Glutamatergic neuron (in vitro differentiated cells): ENCODE data around the gene PDE10A. TPM values are rescaled to one million over a fixed set of nuclear protein-coding genes. Genes with fewer than 3 reads are reported as not detected.

ENCODE experiments used
- DNase-seq: peaks from one replicate; pipeline ENCODE4 v3.0.0; 2022
- H3K27ac Mint-ChIP-seq: one replicate; pipeline ENCODE4 v1.8.0; 2020; ENCODE audit warnings: mild to moderate bottlenecking, mixed read lengths, inconsistent platforms; ENCODE audit not compliant: unreplicated experiment
- H3K27me3 Mint-ChIP-seq: one replicate; pipeline ENCODE4 v1.8.0; 2020; ENCODE audit warnings: mild to moderate bottlenecking, moderate library complexity, mixed read lengths, inconsistent platforms; ENCODE audit not compliant: unreplicated experiment
- H3K36me3 Mint-ChIP-seq: one replicate; pipeline ENCODE4 v1.8.0; 2020; ENCODE audit warnings: mild to moderate bottlenecking, mixed read lengths, inconsistent platforms; ENCODE audit not compliant: unreplicated experiment
- H3K4me1 Mint-ChIP-seq: one replicate; pipeline ENCODE4 v1.8.0; 2020; ENCODE audit warnings: mild to moderate bottlenecking, low read depth, mixed read lengths, inconsistent platforms; ENCODE audit not compliant: unreplicated experiment
- H3K4me3 Mint-ChIP-seq: one replicate; pipeline ENCODE4 v1.8.0; 2020; ENCODE audit warnings: mild to moderate bottlenecking, mixed read lengths, inconsistent platforms; ENCODE audit not compliant: unreplicated experiment
- H3K9me3 Mint-ChIP-seq: one replicate; pipeline ENCODE4 v1.8.0; 2020; ENCODE audit warnings: mild to moderate bottlenecking, moderate library complexity, mixed read lengths, inconsistent platforms; ENCODE audit not compliant: unreplicated experiment
- total RNA-seq: library from RNA; stranded (reverse); fragmentation: NEBNext Ultra II Directional; extraction: Animal tissue kit (Norgen Biotek cat#: 25700); gene quantifications from one replicate; pipeline ENCODE4 v1.2.1, GENCODE V29; 2021; ENCODE audit not compliant: unreplicated experiment
- TF ChIP-seq, protein P1 (sequence below): fragments of 200-600 bp; sonication (generic); IDR thresholded peaks from one replicate; pipeline ENCODE4 v1.5.0; 2021; ENCODE audit not compliant: partially characterized antibody, unreplicated experiment

The PDE10A gene
- total RNA-seq, 1 donor from 2014 or later: 24.5 TPM

DNA sequence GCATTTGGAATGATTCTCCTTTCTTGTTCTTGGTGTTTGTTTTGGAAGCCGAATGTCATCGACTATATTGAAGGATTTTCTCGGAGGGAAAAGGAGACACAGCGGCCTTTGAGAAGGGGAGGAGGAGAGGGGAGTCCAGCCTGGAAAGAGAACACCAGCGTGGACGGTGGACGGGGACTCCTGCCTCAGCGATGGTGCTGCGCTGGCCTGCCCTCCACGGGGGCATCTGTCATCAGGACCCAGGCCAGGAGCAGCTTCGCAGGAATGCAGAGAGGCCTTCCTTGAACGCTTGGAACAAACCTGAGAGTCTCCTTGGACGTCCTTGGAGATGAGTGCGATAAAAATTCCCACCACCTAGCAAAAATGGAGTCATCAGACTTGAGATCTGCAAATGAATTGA lies 345.3 kb downstream of the PDE10A start:
- Mint-ChIP-seq H3K4me3 (no peak overlapping the region), H3K36me3 (peaks cover 8% of the 10 kb centered on the region), H3K9me3 (peaks cover 5% of the 10 kb centered on the region), H3K27ac (no peak overlapping the region), H3K27me3 (peaks cover under 1% of the 10 kb centered on the region), H3K4me1 (no peaks in the 10 kb centered on the region)
- TF ChIP-seq, protein P1, sequence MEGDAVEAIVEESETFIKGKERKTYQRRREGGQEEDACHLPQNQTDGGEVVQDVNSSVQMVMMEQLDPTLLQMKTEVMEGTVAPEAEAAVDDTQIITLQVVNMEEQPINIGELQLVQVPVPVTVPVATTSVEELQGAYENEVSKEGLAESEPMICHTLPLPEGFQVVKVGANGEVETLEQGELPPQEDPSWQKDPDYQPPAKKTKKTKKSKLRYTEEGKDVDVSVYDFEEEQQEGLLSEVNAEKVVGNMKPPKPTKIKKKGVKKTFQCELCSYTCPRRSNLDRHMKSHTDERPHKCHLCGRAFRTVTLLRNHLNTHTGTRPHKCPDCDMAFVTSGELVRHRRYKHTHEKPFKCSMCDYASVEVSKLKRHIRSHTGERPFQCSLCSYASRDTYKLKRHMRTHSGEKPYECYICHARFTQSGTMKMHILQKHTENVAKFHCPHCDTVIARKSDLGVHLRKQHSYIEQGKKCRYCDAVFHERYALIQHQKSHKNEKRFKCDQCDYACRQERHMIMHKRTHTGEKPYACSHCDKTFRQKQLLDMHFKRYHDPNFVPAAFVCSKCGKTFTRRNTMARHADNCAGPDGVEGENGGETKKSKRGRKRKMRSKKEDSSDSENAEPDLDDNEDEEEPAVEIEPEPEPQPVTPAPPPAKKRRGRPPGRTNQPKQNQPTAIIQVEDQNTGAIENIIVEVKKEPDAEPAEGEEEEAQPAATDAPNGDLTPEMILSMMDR: no peak
- no peak for DNase-seq

DNA sequence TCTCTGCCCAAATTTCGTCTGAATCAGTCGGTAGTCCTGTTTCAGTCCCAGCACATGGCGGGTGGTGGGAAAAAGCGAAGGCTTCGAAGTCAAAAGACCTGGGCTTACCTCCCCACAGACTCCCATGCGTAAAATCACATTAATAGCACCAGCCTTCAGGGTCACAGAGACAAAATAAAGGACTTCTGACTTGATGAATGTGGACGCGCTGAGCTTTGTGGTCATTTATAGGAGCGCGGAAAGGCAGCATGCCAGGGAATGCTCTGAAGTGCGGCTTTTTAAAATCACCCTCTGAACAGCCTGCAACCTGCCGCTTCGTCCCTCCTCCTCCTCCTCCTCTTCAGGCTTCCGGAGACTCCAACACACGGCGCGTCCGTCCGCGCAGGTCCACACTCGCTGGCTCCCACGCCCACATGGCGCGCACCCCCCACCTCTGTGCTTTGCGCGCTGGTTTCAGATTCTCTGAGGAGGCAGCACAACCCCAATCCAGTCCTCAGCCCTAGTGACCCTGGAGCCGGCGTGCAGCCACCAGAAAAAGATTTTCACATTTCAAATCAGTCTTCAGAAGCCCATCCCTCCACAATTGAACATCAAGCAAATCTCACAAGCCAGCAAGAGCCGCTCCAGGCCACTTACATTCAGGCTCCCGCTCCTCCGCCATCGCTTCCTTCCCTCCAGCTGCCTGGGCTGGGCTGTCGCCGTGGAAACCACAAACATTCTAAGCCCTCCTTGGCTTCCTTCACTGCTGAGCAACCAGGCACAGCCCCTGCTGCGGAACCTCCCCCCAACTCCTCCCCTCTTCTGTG lies 353.9 kb downstream of the PDE10A start, which contains the start of gene C6orf118:
C6orf118 (minus strand) TSS at position 680 of the 806 bp plus-strand sequence; CDS start at position 661, 19 bp downstream.
- peak within 1 kb of the TSS; percentile 89 for H3K4me3 Mint-ChIP-seq
- TF ChIP-seq, protein P1: no peak
- peak within 1 kb of the TSS; percentile 7 for H3K27ac Mint-ChIP-seq
- DNase-seq: peak; percentile 83
- no peaks in the 10 kb centered on the region for H3K27me3 Mint-ChIP-seq
- H3K36me3 Mint-ChIP-seq: no peaks in the 10 kb centered on the region
- peaks cover 6% of the 10 kb centered on the region for H3K4me1 Mint-ChIP-seq
- H3K9me3 Mint-ChIP-seq: peaks cover 3% of the 10 kb centered on the region

DNA sequence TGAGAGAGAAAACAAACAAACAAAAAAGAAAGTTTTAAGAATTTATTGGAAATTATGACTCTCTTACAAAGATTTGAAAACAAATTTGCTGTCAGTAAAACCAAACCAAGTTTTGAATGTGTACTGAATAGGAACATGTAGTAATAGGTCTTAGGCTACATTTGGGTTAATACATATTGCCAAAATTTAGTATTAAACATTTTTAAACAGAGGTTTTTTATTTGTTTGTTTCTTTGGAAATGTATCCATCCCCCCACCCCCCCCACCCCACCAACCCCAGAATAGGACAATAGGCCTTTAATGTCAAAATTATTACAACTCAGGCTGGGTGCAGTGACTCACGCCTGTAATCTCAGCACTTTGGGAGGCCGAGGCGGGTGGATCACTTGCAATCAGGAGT lies 356.1 kb downstream of the PDE10A start:
- Mint-ChIP-seq H3K9me3 (peaks cover 5% of the 10 kb centered on the region), H3K27me3 (no peaks in the 10 kb centered on the region), H3K36me3 (no peaks in the 10 kb centered on the region), H3K4me1 (peaks cover 6% of the 10 kb centered on the region), H3K27ac (no peak overlapping the region), H3K4me3 (no peak overlapping the region)
- TF ChIP-seq, protein P1: no peak
- no peak for DNase-seq

DNA sequence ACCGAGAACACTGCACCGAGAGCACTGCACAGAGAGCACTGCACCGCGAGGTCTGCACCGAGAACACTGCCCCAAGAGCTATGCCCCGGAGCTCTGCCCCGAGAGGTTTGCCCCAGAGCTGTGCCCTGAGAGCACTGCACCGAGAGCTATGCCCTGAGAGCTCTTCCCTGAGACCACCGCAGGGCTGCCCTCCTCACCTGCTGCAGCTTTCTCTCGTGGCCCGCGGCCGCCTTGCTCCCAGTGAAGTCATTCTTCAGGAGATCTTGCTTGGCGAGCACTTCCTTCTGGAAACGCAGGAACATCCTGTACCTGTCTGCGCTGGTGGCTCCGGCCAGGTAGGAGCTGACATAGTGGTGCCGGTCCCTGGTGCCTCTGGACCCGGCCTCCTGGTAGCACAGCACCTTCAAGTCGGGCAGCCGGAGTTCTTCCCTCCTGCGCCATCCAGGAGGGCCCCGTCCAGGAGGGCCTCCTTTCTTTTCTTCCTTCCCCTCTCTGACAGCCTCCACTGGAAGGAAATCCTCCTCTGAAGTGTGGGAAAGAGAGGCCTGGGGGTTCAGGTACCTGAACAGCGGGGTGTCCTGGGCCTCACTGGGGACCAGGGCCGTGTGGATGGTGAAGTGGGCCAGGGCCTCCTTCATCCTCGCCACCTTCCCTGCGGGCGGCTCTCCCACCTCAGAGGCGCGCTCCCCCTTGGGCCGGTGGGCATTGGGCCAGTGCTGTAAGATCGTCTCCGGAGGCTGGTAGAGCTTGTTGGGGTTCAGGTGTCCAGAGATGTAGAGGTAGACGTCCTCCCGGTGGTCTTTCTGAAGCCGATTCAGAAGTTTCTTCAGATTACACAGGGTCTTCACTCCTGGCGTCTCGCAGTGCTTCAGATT lies 361.4 kb downstream of the PDE10A start:
- Mint-ChIP-seq H3K4me1 (no peaks in the 10 kb centered on the region), H3K27me3 (no peaks in the 10 kb centered on the region), H3K27ac (no peak overlapping the region), H3K4me3 (no peak overlapping the region), H3K9me3 (peaks cover 3% of the 10 kb centered on the region), H3K36me3 (no peaks in the 10 kb centered on the region)
- DNase-seq: no peak
- TF ChIP-seq, protein P1: no peak
